Measurements from ENCODE around the gene COLQ.

The COLQ gene

DNA sequence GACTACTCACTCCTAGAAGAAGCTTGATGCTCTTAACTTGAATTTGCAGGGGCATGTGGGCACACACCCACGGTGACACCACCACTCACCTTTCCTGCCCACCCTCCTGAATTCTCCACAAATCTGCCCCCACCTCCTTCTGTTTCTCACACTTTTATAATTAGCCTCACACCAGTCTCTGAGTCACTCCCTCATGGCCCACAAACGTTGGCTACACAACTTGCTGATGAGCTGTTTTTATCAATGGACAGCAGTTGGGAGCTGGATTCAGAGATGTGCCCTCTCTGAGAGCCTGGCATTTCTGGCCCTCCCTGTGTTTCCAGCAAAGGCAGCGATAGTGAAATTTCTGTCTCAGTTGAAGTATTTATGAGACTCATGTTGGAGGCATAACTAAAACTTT is 1.3 kb downstream of the COLQ start:
- DNase-seq (ENCODE audit: low read depth, low spot score): no peak

DNA sequence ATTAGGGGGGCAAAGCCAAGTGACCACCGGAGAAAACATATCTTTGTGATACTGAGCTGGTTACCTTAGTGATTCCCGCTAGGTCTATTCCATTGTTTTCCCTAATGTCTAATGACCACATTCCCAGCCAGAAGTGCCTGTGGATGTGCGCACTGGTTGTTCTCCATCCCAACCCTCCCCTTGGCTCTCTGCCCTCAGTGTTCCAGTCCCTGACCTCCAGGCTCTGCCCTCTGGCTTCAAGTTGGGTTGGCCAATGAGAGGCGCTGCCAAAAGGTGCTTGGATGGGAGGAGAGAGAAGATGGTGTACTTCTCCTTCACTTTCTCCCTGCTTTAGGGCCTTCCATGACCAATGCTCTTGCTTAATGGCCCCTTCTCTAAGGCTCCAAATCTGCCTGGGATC is 2.4 kb downstream of the COLQ start:
- DNase-seq (ENCODE audit: low read depth, low spot score): no peak

DNA sequence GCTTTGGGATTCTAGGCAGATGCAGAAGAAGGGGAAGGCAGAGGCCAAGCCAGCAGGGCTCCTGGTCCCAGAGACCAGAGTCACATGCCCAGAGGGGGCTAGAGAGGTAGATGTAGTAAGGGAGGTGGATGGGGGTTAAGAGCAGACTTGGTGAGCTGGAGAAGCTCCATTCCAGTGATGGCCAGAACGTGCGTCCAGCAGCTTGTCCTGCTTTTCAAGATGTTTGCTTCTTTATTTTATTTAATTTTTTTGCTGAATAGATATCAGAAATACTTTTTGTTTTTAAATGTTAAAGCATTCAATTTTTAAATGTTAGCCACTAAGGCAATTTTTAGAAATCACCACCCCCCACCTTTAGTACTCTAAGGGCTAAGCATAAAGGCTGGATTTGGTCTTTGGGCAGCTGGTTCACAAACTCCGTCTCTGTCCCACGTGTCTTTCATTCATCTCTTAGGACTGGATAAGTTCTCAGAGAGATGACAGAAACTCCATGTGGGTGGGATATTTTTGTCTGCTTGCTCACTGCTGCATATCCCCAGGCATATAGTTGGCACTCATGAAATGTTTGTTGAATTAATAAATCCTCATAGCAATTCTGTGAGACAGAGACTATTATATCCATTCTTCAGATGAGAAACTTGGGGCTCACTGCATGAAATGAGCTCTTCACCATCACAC is 6.7 kb downstream of the COLQ start:
- DNase-seq (ENCODE audit: low read depth, low spot score): no peak

DNA sequence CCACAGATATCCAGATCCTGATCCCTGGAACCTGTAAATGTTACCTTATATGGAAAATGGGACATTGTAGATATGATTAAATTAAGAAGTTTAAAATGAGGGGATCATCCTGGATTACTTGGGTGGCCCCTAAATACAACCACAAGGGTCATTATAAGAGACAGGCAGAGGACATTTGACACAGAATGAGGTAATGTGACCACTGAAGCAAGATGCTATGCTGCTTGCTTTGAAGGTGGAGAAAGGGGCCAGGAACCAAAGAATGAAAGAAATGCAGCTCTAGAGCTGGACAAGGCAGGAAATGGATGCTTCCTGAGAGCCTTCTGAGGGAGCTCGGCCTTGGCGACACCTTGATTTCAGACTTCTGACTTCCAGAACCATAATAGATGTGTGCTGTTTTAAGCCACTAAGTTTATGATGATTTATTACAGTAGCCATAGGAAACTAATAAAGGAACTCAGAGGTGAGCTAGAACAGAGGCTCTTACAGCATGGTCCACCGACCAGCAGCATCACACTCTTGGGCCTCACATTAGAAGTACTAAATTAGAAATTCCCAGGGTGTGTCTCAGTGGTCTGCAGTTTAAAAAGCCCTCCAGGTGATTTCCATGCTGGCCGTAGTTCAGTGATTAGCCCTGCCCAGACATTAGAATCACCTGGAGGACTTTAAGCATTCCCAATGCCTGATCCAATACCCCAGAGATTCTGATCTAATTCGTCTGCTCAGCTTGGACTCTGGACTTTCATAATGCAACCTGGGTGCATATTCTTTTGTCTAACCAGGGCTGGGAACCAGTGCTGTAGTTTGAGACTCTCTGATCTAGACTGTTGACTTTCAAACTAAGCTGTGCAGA is 7.5 kb downstream of the COLQ start:
- DNase-seq (ENCODE audit: low read depth, low spot score): no peak

DNA sequence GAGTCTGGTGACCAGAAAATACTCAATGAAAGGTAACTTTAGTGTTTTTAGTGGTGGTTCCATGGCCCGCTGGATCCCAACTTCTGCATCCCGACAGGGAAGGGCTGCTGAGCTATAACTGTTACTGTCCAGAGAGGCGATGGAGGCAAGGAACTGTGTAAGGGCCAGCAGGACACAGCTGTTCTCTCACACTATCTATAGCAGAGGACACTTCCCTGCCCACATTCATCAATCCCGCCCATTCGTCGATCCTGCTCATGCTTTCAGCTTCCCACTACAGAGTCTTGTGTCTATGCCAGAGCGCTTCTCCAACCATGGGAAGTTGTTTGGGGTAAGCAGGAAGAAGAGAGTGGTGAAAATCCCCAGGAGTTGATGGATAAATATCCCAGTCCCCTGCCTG is 8.4 kb downstream of the COLQ start:
- no peak for DNase-seq (ENCODE audit: low read depth, low spot score)

DNA sequence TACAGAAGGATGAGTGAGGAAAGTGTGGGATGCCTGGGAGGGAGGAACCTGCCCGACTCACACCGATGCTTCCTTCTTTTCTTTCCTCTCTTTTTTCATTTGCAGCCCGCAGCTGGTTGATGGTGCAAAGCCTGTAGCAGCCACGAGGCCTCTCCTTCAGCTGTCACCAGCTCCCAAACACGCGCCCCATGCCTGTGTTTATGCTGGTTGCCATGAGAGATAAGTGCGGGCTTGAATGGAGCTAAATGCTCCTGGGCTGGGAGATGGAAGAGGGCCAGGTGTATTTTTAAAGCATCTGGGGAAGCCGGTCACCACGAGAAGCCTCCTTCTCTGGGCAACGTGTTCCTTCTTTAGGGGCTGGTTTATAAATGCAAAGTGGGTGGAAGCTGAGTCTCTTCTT is 9.3 kb downstream of the COLQ start:
- DNase-seq (ENCODE audit: low read depth, low spot score): no peak

DNA sequence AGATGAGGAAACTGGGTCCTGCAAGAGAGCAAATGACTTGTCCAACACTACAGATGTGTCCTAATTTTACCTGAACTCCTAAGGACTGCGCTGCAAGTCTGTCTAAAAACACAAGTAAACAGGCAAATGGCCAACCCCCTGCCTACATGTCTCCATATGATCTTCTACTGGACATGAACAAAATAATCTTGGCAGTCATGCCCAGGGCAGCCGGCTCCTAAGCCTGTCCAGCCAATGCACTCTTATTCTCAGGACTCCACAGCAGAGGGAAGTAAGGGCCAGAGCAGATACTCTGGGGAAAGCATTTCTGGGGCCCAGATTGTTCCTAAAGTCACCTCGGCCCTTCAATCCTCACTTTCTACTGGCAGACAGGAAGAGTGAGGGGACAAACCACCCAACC is 10.3 kb downstream of the COLQ start:
- DNase-seq (ENCODE audit: low read depth, low spot score): no peak

DNA sequence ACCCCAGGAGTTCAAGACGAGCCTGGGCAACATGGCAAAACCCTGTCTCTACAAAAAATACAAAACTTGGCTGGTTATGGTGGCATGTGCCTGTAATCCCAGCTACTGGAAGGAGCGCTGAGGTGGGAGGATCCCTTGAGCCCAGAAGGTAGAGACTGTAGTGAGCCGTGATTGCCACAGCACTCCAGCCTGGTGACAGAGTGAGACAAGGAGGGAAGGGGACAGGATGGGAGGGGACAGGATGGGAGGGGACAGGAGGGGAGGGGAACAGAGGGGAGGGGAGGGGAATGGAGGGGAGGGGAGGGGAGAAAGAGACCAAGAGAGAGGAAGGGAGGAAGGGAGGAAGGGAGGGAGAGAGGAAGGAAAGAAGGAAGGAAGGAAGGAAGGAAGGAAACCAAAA is 11.0 kb downstream of the COLQ start:
- no peak for DNase-seq (ENCODE audit: low read depth, low spot score)

DNA sequence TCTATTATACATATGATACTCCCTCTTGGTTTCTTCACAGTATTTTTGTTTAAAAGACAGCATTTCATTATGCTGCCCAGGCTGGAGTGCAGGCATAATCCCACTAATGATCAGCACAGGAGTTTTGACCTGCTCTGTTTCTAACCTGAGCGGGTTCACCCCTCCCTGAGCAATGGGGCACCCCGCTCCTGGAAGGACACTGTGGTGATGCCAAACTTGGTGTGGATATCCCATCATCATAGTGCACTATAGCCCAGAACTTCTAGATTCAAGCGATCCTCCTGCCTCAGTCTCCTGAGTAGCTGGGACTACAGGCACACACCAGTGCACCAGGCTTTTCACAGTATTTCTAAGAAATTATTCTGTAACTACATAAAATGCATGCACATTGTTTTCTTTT is 14.9 kb downstream of the COLQ start:
- DNase-seq (ENCODE audit: low read depth, low spot score): no peak

DNA sequence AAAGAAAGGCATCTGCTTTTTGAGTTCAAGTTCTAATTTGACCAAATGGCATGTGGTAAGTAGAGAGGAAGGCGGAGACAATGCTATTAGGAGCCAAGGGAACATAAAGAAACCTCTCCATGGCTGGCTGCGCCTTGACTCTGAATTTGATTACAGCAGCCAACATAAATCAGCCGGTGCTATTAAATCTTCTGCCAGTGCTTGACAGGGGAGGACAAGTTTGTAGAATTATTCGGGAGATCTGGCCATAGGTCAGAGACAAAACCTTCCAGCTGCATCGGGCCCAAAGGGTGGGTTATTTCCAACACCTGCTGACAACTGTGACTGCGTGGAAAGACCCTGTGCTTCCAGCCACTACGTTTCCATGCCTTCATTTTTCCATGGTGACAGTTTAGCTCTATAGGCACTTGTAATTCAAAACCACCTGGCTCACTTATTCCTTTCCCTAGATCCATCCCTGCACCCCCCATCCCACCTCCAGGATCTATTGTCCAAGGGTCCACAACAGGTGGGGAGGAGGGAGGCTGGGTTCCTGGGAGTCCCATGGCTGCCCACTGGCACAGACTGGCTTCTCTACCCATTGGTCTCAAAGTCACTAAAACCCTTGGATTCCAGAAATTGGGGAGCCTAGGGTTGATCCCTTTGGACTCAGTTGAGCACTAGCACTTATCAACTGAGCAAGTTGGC is 15.9 kb downstream of the COLQ start:
- no peak for DNase-seq (ENCODE audit: low read depth, low spot score)

DNA sequence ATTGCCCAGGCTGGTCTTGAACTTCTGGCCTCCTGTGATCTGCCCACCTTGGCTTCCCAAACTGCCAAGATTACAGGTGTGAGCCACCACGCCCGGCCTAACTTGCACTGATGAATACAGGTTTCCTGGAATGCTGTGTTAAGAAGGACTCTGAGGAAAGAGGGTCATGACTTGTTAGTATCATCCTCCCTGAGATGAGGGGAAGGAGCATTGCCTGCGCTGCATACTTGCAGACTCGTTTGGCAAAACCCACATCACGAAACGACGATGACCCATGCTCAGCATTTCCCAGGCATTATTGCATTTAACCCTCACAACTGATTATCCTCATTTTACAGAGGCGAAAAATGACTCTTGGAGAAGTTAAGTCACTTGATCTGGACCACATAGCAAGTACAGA is 18.9 kb downstream of the COLQ start:
- no peak for DNase-seq (ENCODE audit: low read depth, low spot score)

DNA sequence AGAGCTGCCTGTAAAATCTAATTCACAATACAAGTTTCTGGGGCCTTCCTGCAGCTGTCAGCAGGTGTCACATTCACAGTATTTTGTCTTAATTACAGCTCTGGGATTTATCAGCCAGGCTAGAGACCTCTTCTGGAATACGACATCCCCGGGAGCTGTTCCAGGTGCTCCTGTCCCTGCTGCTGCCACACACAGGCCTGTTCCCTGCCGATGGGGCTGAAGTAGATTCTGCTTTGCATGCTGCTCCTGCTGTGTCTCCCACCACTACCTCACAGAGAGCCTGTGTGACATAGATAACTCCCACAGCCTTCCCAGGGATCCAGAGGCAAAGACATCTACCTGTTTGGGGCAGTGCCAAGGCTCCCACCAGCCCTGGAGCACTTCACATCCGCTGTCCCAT is 20.4 kb downstream of the COLQ start:
- DNase-seq (ENCODE audit: low read depth, low spot score): no peak

DNA sequence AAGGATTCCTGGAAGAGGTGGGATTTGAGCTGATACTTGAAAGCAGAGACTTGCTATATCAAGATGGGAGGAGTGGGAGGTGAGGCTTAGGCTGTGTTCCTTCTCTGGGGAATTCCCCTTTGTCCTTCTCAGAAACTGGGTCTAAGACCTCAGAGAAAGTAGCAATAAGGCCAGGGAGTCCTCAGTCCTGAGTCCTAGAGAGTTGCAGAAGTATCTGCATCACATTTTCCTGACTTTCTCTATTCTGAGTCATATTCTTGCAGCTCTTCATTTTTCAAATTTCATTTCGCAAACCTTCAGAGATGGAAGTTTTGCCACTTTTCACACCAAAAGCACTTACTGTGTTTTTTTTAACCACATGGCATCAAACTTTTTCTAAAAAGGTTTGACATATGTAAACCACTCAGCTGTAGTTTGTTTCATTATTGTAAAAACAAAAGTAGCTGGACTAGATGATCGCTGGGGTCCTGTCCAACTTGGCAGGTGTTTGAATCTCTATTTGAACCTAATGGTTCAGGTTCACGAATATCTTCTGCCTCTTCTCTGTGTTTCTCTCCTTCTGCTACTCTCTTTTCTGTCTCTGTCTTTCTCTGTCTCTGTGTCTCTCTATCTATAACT is 21.3 kb downstream of the COLQ start:
- DNase-seq (ENCODE audit: low read depth, low spot score): no peak

DNA sequence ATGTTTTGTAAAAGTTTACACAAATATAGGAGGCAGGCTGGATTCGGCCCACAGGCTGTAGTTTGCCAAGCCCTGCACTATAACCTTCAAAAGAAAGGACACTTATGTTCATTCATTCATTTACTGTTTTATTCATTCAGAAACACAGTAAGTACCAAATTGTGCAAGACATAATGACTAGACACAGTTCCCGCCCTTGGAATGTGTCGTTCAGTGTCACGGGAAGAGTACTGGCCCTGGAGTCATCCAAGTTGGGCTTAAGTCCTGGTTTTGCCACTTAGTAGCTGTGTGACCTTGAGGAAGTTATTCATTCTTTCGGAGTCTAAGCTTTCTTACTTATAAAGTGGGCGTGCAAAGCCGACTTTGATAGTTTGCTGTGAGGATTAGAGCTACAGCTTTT is 22.0 kb downstream of the COLQ start:
- DNase-seq (ENCODE audit: low read depth, low spot score): no peak

DNA sequence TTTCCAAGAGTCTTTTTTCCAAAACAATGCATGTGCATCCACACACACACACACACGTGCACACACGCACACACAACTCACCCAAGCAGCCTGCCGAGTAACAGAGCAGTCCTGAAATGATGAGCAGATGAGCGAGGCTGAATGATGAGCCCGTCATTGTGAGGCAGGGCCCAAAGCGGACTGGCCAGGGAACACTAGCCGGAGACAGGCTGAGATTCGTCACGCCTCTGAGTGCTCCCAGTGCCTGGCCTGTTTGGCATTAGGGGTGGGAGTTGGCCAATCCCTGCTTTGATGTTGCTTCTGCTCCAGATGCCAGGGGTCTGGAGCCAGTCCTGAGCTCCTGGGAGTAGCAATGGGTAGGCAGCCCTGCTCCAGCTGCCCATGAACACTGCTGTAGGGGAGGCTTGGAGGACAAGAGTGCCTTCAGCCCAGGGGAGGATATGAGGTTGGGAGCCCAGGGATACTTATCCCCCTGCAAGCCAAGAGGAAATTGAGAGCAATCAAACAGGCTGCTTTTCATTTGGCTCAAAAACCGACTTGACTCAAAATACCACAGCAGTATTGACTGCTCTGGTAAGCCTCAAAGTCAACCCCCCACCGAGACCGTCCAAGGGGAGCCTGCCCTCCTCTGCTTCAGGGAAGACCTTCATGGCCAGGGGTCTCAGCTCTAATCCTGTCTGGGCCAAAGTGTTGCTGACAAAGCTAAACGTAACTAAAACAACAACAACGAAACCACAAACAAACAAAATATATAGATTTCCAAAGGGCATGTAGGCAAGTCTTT is 22.9 kb downstream of the COLQ start:
- no peak for DNase-seq (ENCODE audit: low read depth, low spot score)

DNA sequence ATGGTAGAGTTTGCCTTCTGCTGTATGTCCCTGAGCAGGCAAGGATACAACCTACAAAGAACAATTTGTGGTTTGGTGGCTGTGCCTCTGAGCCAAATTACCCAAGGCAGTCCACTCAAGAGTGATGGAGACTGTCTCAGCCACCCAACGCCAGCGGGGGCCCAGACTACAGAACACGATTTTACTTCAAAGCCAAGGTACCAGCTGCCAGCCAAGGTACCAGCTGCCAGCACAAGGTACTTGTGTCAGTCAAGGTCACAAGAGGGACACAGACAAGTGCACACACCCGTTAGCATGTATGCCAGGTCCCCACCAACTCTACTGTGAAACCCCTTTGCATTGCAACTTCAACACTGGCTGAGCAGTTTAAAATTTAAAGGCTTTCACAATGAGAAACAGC is 23.5 kb downstream of the COLQ start:
- DNase-seq (ENCODE audit: low read depth, low spot score): no peak

DNA sequence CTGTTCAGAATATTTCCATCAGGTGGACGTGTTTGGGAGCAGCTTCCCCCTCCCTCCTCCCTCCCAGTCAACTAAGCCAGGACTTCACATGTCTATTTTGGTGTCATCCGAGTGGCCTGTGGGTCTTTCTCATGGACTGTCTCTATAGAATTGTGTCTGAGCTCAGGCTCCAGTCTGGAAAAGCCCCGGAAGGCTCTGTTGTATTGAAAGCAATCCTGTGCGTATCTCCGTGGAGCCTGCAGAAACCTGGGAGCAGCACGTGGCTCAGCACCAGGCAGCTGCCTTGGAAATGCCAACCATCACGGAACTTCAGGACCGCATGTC is 25.2 kb downstream of the COLQ start:
- no peak for DNase-seq (ENCODE audit: low read depth, low spot score)

DNA sequence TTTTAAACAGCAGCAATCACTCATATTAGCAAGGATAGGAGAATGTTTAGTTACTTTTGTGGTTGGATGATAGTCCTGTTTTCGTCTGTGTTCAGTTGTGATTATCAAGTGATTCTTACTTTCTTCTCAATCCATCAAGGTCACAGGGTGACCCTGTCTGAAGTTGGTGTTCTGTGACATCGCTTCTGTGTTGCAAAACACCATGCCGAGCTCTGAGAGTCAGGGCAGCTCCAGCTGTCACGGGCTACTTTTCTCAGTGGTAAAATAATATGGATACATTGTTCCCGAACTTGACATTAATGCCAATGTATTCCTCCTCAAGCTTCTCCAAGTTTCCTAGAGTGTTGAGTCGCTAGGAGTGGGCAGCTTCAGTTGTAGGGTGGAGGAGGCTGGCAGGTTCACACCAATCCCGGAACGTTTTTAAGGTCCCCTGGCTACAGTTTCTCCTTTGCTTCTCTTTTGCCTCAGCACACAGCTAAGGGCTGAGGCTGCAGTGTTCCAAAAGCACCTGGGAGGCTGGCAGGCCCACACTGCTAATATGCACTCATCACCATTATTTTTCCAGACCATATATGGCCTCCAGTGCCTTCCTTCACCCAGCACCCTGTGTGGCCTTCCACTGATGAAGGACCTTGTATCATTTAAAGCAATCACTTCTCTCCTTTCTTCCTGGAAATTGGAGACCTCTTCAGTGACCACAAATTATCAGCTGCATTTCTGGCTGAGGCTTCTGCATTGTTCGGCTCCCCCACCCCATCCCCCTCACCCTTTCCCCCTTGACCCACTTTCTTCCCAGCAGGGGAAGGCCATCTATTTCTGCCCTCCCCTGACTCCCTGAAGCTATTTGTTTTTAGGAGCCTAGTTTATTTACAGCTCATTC is 25.8 kb downstream of the COLQ start:
- DNase-seq (ENCODE audit: low read depth, low spot score): no peak

DNA sequence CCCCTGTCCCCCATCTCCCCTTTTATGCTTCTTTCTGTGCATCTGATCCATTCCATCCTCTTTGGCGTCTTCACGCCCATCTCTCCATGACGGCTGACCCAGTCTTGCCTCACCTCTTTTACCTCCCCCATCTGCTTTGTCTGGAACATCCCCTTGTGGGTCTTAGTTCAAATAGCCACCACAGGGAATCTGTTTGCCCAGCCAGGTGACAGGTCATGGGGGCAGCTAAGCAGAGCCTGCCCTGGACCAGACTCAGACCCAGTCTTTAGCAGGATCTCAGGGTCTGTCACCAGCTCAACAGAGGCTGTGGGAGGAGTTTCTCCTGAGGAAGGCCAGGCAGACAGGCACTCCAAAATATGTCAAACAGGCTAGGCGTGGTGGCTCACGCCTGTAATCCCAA is 28.1 kb downstream of the COLQ start:
- no peak for DNase-seq (ENCODE audit: low read depth, low spot score)

DNA sequence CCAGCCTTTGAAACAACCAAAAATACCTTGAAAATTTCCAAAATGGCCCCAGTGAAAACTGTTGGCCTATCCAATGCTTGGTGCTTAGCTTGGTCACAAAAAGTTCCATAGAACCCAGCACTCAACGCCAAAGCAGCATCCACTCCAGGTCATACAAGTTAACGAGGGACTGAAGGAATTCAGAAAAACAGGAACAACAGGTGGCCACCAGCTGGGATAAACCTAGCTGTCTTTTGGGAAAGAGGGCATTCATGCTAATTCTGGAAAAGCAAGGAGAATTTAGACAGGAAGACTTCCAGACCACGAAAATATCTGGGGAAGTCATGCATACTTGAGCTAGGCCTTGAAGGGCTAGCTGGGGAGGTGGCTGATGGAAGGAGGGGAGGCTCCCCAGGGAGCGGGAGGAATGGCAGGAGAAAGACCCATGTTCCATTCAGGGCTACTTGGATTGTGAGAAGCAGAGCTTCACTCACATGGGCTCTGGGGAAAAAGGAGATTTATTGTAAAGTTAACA is 28.6 kb downstream of the COLQ start:
- DNase-seq (ENCODE audit: low read depth, low spot score): no peak

DNA sequence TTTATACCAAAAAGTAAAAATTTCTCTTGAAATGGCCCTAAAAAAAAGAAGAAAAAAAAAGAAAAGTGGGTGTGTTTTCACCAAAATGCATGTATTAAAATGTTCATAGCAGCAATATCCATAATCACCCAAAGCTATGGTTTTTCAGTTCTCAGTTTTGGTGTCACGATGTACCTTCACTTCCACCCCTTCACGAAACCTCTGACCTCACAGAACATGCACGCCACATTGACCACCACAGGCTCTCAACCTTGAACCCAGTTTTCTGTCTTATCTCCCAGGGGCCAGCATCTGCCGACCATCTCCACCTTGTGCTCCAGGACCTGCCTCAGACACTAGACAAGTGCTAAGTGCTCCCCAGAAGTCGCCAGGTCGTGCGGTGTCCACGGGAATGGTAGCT is 30.4 kb downstream of the COLQ start:
- DNase-seq (ENCODE audit: low read depth, low spot score): no peak

All from brain pericyte (primary cell).